GM12891 (cell line): ENCODE data around the gene GOLT1A.

ENCODE experiments used
- POLR2AphosphoS5 ChIP-seq: IDR thresholded peaks from 2 replicates; pipeline ENCODE4 v1.6.1; 2011; ENCODE audit warnings: low read depth, low read length, control low read depth
- TAF1 ChIP-seq: IDR thresholded peaks from 2 replicates; pipeline ENCODE4 v1.6.1; 2011; ENCODE audit warnings: low read depth, low read length, control low read depth

DNA sequence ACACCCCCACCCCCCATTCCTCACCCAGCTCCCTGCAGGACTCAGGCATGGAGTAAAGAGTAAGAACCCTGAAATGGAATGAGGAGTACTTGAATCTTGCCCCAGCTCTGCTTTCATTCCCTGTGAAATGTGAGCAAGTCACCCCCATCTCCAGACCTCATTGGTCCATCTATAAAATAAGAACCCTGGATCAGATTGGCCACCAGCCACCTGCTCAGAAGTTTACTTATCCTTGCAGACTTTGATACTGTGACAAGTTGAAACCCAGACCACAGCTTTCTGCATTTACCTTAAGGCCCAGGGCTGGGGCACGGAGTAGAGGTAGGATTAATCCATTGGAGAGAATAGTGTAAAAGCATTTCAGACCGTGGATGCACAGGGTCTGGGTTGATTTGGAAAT lies 19.7 kb downstream of the GOLT1A start:
- TF ChIP-seq POLR2AphosphoS5 (no peak), TAF1 (no peak)
